H9 (cell line): ENCODE results near the gene PNPLA7. TPM values are rescaled to one million over a fixed set of nuclear protein-coding genes. Genes with fewer than 3 reads are reported as not detected.

Experiments used
- DNase-seq: peaks from one replicate; pipeline ENCODE4 v3.0.0-alpha.2; 2017
- H2AFZ ChIP-seq: one replicate; pipeline ENCODE4 v1.6.1; 2013; ENCODE audit warnings: mild to moderate bottlenecking, low read length, control low read depth, moderate library complexity
- H2AK5ac ChIP-seq: 2 replicates; pipeline ENCODE4 v1.6.1; 2013; ENCODE audit warnings: low read length, control low read depth, mixed read lengths; ENCODE audit not compliant: insufficient read length
- H2BK120ac ChIP-seq: one replicate; pipeline ENCODE4 v1.6.1; 2013; ENCODE audit warnings: low read depth, mild to moderate bottlenecking, low read length, control low read depth, inconsistent platforms; ENCODE audit not compliant: poor library complexity, severe bottlenecking
- H2BK12ac ChIP-seq: 2 replicates; pipeline ENCODE4 v1.6.1; 2013; ENCODE audit warnings: low read length, control low read depth, mixed read lengths, low read depth; ENCODE audit not compliant: insufficient read length
- H2BK15ac ChIP-seq: 2 replicates; pipeline ENCODE4 v1.6.1; 2013; ENCODE audit warnings: low read depth, low read length, control low read depth
- H2BK20ac ChIP-seq: one replicate; pipeline ENCODE4 v1.6.1; 2013; ENCODE audit warnings: low read depth, mild to moderate bottlenecking, low read length, control low read depth, inconsistent platforms; ENCODE audit not compliant: poor library complexity, severe bottlenecking
- H2BK5ac ChIP-seq: 2 replicates; pipeline ENCODE4 v1.6.1; 2013; ENCODE audit warnings: low read length, control low read depth, mixed read lengths; ENCODE audit not compliant: insufficient read length
- H3K14ac ChIP-seq: 2 replicates; pipeline ENCODE4 v1.6.1; 2013; ENCODE audit warnings: low read length, control low read depth; ENCODE audit not compliant: insufficient read depth
- H3K18ac ChIP-seq: 2 replicates; pipeline ENCODE4 v1.6.1; 2013; ENCODE audit warnings: low read depth, mild to moderate bottlenecking, mixed read lengths, low read length, control low read depth; ENCODE audit not compliant: insufficient read length
- H3K23ac ChIP-seq: 2 replicates; pipeline ENCODE4 v1.6.1; 2013; ENCODE audit warnings: low read length, control low read depth, mixed read lengths, low read depth; ENCODE audit not compliant: insufficient read length
- H3K23me2 ChIP-seq: 2 replicates; pipeline ENCODE4 v1.6.1; 2013; ENCODE audit warnings: low read depth, mild to moderate bottlenecking, mixed read lengths, low read length, control low read depth; ENCODE audit not compliant: insufficient read length, poor library complexity, severe bottlenecking
- H3K27ac ChIP-seq: 2 replicates; pipeline ENCODE4 v1.5.1; 2013; ENCODE audit warnings: low read length, control low read depth, mixed read lengths, low read depth; ENCODE audit not compliant: insufficient read length
- H3K27me3 ChIP-seq: 2 replicates; pipeline ENCODE4 v1.6.1; 2013; ENCODE audit warnings: low read length, control low read depth, inconsistent platforms; ENCODE audit not compliant: insufficient read depth
- H3K4ac ChIP-seq: 2 replicates; pipeline ENCODE4 v1.6.1; 2013; ENCODE audit warnings: low read depth, mild to moderate bottlenecking, control low read depth, inconsistent platforms, low read length, moderate library complexity
- H3K4me1 ChIP-seq: 2 replicates; pipeline ENCODE4 v1.6.1; 2013; ENCODE audit warnings: low read length, control low read depth, inconsistent platforms; ENCODE audit not compliant: insufficient read depth
- H3K4me2 ChIP-seq: 2 replicates; pipeline ENCODE4 v1.6.1; 2013; ENCODE audit warnings: low read length, control low read depth, mixed read lengths; ENCODE audit not compliant: insufficient read length, insufficient read depth
- H3K56ac ChIP-seq: 2 replicates; pipeline ENCODE4 v1.6.1; 2013; ENCODE audit warnings: low read depth, mild to moderate bottlenecking, mixed read lengths, low read length, control low read depth; ENCODE audit not compliant: insufficient read length
- H3K79me1 ChIP-seq: 2 replicates; pipeline ENCODE4 v1.6.1; 2013; ENCODE audit warnings: low read depth, mild to moderate bottlenecking, moderate library complexity, low read length, control low read depth, inconsistent platforms; ENCODE audit not compliant: insufficient read depth, poor library complexity, severe bottlenecking
- H3K79me2 ChIP-seq: 2 replicates; pipeline ENCODE4 v1.6.1; 2013; ENCODE audit warnings: low read length, control low read depth, inconsistent platforms; ENCODE audit not compliant: insufficient read depth
- H3K9ac ChIP-seq: 2 replicates; pipeline ENCODE4 v1.6.1; 2013; ENCODE audit warnings: low read length, control low read depth, mixed read lengths; ENCODE audit not compliant: insufficient read length; ENCODE audit errors: extremely low read depth
- H3K9me3 ChIP-seq: one replicate; pipeline ENCODE4 v1.6.1; 2013; ENCODE audit warnings: low read depth, low read length, inconsistent platforms; ENCODE audit not compliant: control insufficient read depth
- H3T11ph ChIP-seq: one replicate; pipeline ENCODE4 v1.6.1; 2013; ENCODE audit warnings: mild to moderate bottlenecking, low read length, control low read depth, inconsistent platforms
- H4K20me1 ChIP-seq: one replicate; pipeline ENCODE4 v1.6.1; 2013; ENCODE audit not compliant: control insufficient read depth, insufficient read length, insufficient read depth
- H4K5ac ChIP-seq: 2 replicates; pipeline ENCODE4 v1.6.1; 2013; ENCODE audit warnings: low read depth, mild to moderate bottlenecking, mixed read lengths, low read length, control low read depth; ENCODE audit not compliant: insufficient read length
- H4K8ac ChIP-seq: replicated peaks from 2 replicates; pipeline ENCODE4 v1.6.1; 2013; ENCODE audit warnings: low read length, control low read depth, mixed read lengths, low read depth; ENCODE audit not compliant: insufficient read length
- H4K91ac ChIP-seq: 2 replicates; pipeline ENCODE4 v1.6.1; 2013; ENCODE audit warnings: low read depth, mild to moderate bottlenecking, moderate library complexity, mixed read lengths, low read length, control low read depth; ENCODE audit not compliant: insufficient read length
- H3K27ac Mint-ChIP-seq, 3 experiments: 2 replicates in 2 of 3; 3 replicates in 1 of 3; pipeline ENCODE4 v1.8.0; 2020 to 2021; ENCODE audit warnings: mixed read lengths in 3 of 3, mild to moderate bottlenecking in 1 of 3, moderate library complexity in 1 of 3
- H3K27me3 Mint-ChIP-seq: 2 replicates; pipeline ENCODE4 v1.8.0; 2021; ENCODE audit warnings: low read depth, mild to moderate bottlenecking, moderate library complexity, mixed read lengths
- H3K36me3 Mint-ChIP-seq, 3 experiments: 2 replicates in 2 of 3; 3 replicates in 1 of 3; pipeline ENCODE4 v1.8.0; 2020 to 2021; ENCODE audit warnings: low read depth in 3 of 3, mixed read lengths in 3 of 3; ENCODE audit not compliant: insufficient read depth in 1 of 3
- H3K4me1 Mint-ChIP-seq, 2 experiments: 2 replicates each; pipeline ENCODE4 v1.8.0; 2020; ENCODE audit warnings: mixed read lengths in 2 of 2
- H3K4me3 Mint-ChIP-seq, 2 experiments: 2 replicates in 1 of 2; 3 replicates in 1 of 2; pipeline ENCODE4 v1.8.0; 2020 to 2021; ENCODE audit warnings: mild to moderate bottlenecking in 2 of 2, mixed read lengths in 2 of 2, moderate library complexity in 1 of 2
- H3K9me3 Mint-ChIP-seq, 2 experiments: 2 replicates in 1 of 2; 3 replicates in 1 of 2; pipeline ENCODE4 v1.8.0; 2020; ENCODE audit warnings: mild to moderate bottlenecking in 2 of 2, mixed read lengths in 2 of 2, moderate library complexity in 1 of 2
- WGBS: extraction: QIAGEN DNeasy Blood & Tissue Kit; methylation state at CpG from one replicate; pipeline ENCODE4 v1.1.7; 2013; ENCODE audit warnings: missing lambda C conversion rate, low lambda C conversion rate, mixed read lengths; ENCODE audit not compliant: insufficient read length; ENCODE audit errors: extremely low coverage; 5-methylcytosine and 5-hydroxymethylcytosine counted together
- total RNA-seq: library from RNA; stranded (reverse); gene quantifications from 2 replicates; pipeline ENCODE4 v1.2.1, GENCODE V29; 2021
- TF ChIP-seq, protein P1 (sequence below): fragments of 200-600 bp; sonication (generic); conservative IDR thresholded peaks from 3 replicates; pipeline ENCODE4 v1.8.0; 2021; ENCODE audit warnings: antibody characterized with exemption, mild to moderate bottlenecking

The PNPLA7 gene
- total RNA-seq, 1 experiment from 2014 or later = 1.8 TPM

DNA sequence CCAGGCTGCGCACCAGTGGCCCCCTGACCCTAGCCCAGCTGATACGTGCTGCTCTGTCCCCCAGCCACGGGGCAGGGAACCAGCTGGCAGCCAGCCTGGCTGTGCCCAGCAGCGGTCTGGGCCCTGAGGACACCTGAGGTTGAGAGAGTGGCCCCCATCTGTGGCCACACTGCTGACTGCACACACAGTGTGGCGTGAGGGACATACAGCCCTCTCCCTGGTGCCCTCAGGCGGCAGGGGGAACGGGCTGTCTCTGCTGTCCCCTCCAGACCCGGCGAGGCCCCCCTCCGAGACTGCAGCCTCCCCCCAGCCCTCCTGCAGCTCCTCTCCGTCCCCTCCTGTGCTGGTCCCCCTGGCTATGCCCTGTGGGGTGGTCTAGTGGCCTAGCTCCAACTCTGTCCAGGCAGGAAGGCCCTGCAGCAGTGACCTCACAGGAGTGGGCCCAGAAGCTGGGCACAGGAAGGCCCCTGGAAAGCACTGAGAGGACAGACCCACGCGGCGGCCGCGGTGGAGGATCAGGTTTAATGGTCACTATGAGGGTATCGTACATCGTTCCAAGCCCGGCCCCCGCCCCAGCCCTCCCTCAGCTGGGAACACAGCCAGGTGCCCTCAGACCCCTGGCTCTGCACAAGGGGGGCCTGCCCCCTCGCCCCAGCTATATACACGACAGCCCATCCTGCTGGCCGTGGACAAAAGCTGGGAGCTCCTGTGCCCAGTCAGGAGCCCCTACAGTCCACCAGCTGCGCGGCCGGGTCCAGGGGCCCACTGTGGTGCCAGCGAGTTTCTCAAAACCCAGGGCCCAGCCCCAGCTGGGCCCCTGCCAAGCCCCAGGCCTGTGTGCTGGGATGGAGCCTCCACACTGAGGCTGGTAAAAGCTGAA is 102.2 kb downstream of the PNPLA7 start:
- H3K27ac Mint-ChIP-seq = no peak overlapping the region
- H4K5ac ChIP-seq = no peak overlapping the region
- no peak for DNase-seq
- H2AK5ac ChIP-seq = no peak overlapping the region
- H2BK15ac ChIP-seq = no peak overlapping the region
- no peak overlapping the region for H3K4me2 ChIP-seq
- peaks cover 0 to 13% (median 0%) of the 10 kb centered on the region in 3 experiments; a peak in 4 of 7 replicates for H3K36me3 Mint-ChIP-seq
- H3K9ac ChIP-seq = no peak overlapping the region
- no peak overlapping the region for H3K56ac ChIP-seq
- H2BK12ac ChIP-seq = no peak overlapping the region
- H3K27ac ChIP-seq = no peak overlapping the region
- peaks cover 3% of the 10 kb centered on the region for H4K20me1 ChIP-seq
- H4K8ac ChIP-seq = no peak overlapping the region
- H2BK120ac ChIP-seq = no peak overlapping the region
- H3K79me2 ChIP-seq = no peaks in the 10 kb centered on the region
- no peak overlapping the region for H2BK5ac ChIP-seq
- no peak overlapping the region for H4K91ac ChIP-seq
- H3T11ph ChIP-seq = no peak overlapping the region
- no peaks in the 10 kb centered on the region for H3K23me2 ChIP-seq
- H3K27me3 ChIP-seq = no peaks in the 10 kb centered on the region
- H3K23ac ChIP-seq = no peak overlapping the region
- H3K18ac ChIP-seq = no peak overlapping the region
- no peak overlapping the region for H3K4me3 Mint-ChIP-seq
- no peak overlapping the region for H3K4ac ChIP-seq
- peaks cover 5 to 12% of the 10 kb centered on the region in 2 experiments for H3K4me1 Mint-ChIP-seq
- no peaks in the 10 kb centered on the region for H3K79me1 ChIP-seq
- H3K9me3 Mint-ChIP-seq = no peaks in the 10 kb centered on the region
- H3K9me3 ChIP-seq = no peaks in the 10 kb centered on the region
- TF ChIP-seq, protein P1, sequence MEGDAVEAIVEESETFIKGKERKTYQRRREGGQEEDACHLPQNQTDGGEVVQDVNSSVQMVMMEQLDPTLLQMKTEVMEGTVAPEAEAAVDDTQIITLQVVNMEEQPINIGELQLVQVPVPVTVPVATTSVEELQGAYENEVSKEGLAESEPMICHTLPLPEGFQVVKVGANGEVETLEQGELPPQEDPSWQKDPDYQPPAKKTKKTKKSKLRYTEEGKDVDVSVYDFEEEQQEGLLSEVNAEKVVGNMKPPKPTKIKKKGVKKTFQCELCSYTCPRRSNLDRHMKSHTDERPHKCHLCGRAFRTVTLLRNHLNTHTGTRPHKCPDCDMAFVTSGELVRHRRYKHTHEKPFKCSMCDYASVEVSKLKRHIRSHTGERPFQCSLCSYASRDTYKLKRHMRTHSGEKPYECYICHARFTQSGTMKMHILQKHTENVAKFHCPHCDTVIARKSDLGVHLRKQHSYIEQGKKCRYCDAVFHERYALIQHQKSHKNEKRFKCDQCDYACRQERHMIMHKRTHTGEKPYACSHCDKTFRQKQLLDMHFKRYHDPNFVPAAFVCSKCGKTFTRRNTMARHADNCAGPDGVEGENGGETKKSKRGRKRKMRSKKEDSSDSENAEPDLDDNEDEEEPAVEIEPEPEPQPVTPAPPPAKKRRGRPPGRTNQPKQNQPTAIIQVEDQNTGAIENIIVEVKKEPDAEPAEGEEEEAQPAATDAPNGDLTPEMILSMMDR = no peak
- H3K14ac ChIP-seq = no peak overlapping the region; the same call in 1 of the 2 replicates
- H2BK20ac ChIP-seq = no peak overlapping the region
- H3K4me1 ChIP-seq = no peaks in the 10 kb centered on the region
- WGBS = no CpG with 5 or more reads among the region's 27 CpGs
- H2AFZ ChIP-seq = no peak overlapping the region
- peaks cover 11% of the 10 kb centered on the region for H3K27me3 Mint-ChIP-seq
